ENCODE data around the gene PDE4C. TPM values are rescaled to one million over a fixed set of nuclear protein-coding genes. Genes with fewer than 3 reads are reported as not detected.

PDE4C gene
- total RNA-seq, 2 experiments from 2014 or later = not detected

DNA sequence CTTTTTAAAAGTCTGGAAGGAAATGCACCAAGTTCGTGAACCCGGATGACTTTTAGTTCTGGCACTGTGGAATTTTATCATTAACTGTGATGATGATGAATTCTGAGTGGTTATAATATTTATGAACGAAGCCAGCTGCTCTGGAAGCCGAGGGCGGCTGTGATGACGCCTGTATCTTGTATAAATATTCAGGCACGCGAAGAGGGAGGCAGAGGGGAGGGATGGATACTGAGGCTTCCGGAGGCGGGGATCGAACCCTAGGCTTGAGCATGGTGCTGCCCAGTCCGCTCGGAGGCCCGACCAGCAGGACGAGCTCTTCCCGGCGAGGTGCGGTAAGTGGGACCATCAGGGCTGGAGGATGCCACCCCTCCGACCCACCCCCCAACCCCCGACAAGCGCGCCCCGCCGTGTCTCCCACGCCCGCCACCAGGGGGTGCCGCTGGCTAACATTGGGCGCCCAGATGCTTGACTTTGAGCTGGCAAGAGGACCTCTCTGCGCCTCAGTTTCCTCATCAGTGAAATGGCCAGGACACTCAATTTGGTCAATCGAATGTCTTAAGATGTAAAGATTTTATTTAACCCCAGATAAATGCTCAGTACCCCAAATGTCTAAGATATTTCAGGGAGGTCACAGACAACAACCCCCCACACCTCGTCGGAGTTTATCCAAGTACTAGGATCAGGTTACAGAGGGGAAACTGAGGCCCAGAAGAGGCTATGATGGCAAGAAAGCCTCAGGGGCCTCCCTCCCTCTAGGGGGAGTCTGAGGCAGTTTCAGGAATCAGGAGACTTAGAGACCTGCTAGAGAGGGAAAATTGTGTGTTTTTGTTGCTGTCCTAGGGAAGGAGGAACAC, 17.9 kb downstream of the PDE4C start:
- ChIA-PET POLR2A (interaction anchor here (0.5 kb wide), 1 partner anchor 208 kb away, joined by 3 read pairs; no protein-coding TSS in a partner anchor), CTCF (interaction anchor here (0.6 to 8.2 kb wide), 14 partner anchors 11 to 131 kb away, joined by 3 to 95 read pairs (median 3); partner anchors contain the start of genes LSM4, MPV17L2 and PDE4C)

DNA sequence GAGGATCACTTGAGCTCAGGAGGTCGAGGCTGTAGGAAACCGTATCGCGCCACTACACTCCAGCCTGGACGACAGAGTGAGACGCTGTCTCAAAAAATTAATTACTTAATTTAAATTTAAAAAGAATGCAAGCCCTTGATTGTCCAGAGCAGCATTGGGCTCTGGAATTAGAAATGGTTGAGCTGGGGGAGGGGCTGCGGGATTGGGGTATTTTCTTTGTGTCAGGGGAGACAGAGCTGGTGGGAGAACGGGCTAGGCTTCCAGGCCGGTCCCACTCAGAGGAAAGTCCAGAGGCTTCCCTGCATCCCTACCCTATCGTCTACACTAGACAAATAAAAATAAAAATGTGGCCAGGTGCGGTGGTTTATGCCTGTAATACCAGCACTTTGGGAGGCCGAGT, 20.2 kb downstream of the PDE4C start:
- ChIA-PET CTCF (interaction anchor here (0.6 to 8.2 kb wide), 6 partner anchors 10 to 208 kb away, joined by 3 to 95 read pairs (median 3); a partner anchor contains a TSS), POLR2A (interaction anchor here (1.7 kb wide), 1 partner anchor 116 kb away, joined by 5 read pairs; no protein-coding TSS in a partner anchor)

DNA sequence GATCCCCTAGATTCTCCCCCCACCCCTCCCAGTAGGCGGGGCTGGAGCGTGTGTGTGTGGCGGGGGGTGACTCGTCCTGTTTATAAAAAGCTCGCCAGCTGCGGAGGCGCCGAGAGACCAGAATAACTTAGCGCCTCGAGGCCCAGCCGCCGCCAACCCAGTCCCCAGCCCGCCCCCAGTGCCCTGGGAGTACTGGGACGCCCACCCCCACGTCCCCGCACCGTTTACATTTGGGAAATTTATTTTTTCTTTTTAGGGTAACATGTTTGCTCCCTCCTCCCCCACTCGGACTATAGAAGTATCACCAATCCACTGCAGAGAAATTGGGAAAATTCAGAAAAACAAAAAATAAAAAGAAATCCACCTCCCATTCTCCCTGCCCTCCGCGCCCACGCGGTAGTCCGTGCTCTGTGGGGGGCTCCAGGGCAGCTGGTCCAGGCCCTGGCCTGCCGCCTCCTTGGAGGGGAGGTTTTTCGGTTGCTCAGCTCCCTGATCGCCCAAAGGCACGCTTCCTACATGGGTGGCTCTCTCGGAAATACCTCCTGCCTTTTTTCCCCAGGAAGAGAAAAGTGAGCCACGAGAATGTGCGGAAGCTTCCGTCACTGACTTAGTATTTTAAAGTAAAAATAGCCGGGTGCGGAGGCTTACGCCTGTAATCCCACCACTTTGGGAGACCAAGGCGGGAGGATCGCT, 20.9 kb downstream of the PDE4C start:
- ChIA-PET POLR2A (interaction anchor here (0.5 to 1.7 kb wide), 4 partner anchors 16 to 211 kb away, joined by 3 to 6 read pairs (median 5); no protein-coding TSS in a partner anchor), CTCF (interaction anchor here (0.5 to 8.2 kb wide), 13 partner anchors 11 to 214 kb away, joined by 3 to 95 read pairs (median 3); partner anchors contain the start of genes JUND and SSBP4)

DNA sequence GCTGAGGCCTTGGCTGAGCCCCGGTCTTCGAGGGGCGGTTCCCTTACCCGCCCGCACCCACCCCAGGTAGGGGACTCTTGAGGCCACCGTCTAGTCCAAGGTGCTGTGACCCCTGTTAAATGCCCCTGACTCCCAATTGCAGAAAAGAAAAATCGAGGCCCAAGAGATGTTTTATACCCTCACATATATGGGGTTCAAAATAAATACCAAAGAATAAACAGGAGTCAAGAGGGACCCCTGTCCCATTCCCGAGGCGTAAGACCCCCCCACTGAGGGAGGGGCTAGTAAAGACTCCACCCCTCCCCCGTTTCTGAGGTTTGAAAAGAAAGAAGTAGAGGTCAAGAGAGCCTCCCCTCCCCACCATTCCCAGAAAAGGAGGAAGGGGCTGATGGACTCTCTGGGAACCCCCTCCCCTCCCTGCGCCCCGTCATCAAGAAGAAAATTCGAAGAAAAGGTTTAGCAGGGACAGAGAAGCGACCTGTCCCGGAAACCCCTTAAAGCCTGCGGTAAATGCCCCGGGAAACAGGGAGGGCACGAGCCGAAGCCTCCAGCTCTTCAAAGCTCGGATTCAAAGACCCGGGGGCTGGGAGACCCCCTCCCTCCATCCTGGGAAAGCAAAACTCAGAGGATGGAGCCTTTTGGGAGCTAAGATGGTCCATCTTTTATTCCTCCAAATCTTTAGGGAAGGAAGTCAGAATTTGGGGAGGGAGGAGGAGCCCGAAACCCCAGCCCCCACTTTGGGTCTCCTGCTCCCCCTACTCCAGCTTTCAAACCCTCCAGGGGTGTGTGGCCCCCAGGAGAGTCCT, 21.6 kb downstream of the PDE4C start:
- ChIA-PET CTCF (interaction anchor here (0.5 to 8.2 kb wide), 12 partner anchors 12 to 215 kb away, joined by 3 to 95 read pairs (median 4); partner anchors contain the start of genes JUND, MPV17L2 and SSBP4), POLR2A (interaction anchor here (0.6 to 1.7 kb wide), 7 partner anchors 12 to 410 kb away, joined by 3 to 9 read pairs (median 5); partner anchors contain the start of genes JUND and MPV17L2)

DNA sequence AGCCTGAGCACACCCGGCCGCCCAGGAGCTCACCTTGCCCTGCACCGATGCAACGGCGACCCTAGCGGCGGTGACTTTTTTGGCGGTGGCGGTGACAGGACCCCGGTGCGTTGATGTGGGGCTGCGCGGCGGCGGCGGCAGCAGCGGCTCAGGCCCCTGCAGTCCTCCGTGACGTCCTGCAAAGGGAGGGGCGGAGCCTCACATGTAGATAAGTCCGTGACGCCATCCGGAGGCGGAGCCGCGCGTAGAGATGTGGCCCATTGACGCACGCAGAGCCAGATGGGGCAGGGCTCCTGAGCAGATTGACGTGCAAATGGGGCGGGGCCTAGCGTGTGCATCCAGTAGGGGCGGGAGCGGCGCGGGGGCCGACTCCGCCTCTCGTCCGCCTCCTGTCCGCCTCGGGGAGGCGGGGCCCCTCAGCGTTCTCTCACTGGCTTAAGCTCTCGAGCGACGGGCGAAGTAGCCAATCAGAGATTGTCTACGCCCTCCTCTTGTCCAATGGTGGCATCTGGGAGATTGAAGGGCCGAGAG, 22.3 kb downstream of the PDE4C start, which contains the start of gene RAB3A:
Gene RAB3A, minus strand, starts transcription at position 180 of the 531 bp plus-strand sequence. CDS start 1,302 bp downstream, outside the sequence.
- ChIA-PET POLR2A (interaction anchor here (0.5 to 1.6 kb wide), 9 partner anchors 9 to 861 kb away, joined by 3 to 9 read pairs (median 5); partner anchors contain the start of genes JUND and MPV17L2), CTCF (interaction anchor here (1.1 to 8.2 kb wide), 6 partner anchors 11 to 185 kb away, joined by 3 to 95 read pairs (median 6); partner anchors contain the start of genes JUND and MPV17L2)

DNA sequence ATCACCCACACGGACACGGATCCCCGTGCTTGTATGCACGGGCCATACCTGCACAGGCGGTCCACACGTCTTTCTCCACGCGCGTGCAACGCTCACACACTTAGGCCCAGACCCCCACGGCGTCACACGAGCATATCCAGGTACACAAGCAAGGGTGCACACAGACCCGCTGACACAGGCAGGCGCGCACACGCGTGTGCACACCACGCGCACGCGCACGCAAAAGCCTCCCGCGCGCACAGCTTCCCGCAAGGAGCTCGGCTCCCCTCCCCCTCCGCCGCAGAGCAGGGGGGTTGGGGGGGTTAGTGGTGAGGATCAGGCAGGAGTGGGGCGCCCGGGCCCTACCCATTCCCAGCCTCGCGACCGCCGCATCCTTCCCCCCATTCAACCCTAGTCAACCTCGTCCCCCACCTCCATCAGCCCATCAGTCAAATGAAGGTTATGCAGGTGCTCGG, 22.8 kb downstream of the PDE4C start:
- POLR2A ChIA-PET = interaction anchor here (0.5 to 1.6 kb wide), 8 partner anchors 9 to 861 kb away, joined by 3 to 9 read pairs (median 5); partner anchors contain the start of genes JUND and MPV17L2

DNA sequence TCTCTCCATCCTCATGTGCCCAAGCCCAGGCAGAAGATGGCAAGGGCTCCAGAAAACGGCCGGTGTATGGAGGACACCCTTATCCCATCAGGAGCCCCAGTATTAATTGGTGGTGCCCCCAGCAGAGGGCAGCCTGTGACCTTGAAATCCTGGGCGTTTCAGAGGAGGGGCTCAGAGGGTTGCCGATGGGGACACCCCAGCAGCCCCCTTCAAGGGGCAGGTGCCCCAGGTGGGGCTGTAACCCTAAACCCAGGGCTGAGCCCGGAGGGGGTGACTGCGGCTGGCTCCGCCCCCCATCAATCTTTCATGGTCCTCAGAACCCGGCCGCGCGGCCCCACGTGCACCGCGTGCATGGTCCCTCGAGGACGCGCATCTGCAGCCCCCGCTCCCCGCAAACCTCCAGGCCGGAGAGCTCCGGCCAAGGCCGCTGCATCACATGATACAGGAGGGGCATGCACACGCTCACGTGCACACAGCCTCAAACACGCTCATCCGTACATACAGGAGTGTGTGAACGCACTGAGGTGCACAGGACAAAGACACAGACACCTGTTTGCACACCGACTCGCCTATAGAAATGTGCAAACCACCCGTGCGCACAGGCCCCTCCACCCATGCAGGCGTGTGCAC, 23.3 kb downstream of the PDE4C start:
- POLR2A ChIA-PET = interaction anchor here (1.0 to 1.6 kb wide), 3 partner anchors 8 to 21 kb away, joined by 3 to 9 read pairs (median 5); partner anchors contain the start of gene MPV17L2
- CTCF ChIA-PET = interaction anchor here (0.6 to 8.2 kb wide), 5 partner anchors 10 to 858 kb away, joined by 3 to 95 read pairs (median 6); partner anchors contain the start of gene MPV17L2

More for the DNA sequence above, 22.8 kb downstream of the PDE4C start:
- CTCF ChIA-PET = interaction anchor here (0.6 to 8.2 kb wide), 6 partner anchors 11 to 185 kb away, joined by 4 to 95 read pairs (median 6); partner anchors contain the start of genes JUND and MPV17L2

DNA sequence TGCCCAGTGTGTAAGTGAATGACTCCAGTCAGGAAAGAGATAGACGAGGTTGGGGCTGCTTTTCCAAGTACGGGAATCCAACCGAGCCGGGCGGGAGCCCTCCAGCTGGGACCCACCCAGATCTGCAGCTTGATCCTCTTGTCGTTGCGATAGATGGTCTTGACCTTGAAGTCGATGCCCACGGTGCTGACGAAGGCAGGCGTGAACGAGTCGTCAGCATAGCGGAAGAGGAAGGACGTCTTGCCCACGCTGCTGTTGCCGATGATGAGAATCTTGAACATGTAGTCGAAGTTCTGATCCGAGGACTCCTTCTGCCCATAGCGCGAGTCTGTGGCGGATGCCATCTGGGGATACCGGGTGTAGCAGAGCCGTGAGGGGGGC, 23.9 kb downstream of the PDE4C start:
- CTCF ChIA-PET = interaction anchor here (0.6 to 8.2 kb wide), 4 partner anchors 10 to 857 kb away, joined by 3 to 95 read pairs (median 8); partner anchors contain the start of gene MPV17L2
- POLR2A ChIA-PET = no interaction called here

DNA sequence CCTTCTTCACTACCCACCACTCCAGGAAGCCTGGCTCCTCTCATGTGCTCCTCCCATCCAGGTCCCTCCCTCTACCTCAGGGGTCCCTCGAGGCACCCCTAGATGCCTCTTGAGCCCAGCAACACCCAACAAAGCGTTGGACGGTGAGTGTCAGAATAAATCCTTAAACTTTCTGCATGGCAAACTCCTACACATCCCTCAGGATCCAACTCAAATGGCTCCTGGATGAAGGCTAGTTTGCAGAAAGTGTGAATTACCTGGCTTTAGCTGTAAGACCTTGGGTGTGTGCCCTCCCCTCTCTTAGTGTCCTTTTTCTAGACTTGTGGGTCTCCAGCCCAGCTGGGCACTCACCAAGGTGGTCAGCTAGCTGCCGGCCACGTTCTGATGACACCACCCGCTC, 27.9 kb downstream of the PDE4C start:
- CTCF ChIA-PET = interaction anchor here (0.5 to 1.0 kb wide), 2 partner anchors 33 to 130 kb away, joined by 3 read pairs; no protein-coding TSS in a partner anchor
- POLR2A ChIA-PET = no interaction called here

DNA sequence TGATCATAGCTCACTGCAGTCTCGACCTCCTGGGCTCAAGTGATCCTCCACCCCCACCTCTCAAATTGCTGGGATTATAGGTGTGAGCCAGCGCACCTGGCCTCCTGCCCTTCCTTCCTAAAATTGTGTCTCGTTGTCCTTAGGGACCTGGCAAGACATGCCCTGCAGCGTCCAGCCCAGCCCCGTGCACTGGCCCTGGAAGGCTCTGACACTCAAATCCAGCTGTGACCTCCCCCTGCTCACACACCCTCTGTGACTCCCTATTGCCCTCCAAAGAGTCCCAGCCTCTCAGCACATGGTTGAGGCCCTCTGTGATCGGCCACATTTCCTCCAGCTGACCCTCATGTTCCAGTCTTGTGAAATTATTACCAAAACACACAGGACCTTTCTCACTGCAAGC, 28.3 kb downstream of the PDE4C start:
- ChIA-PET CTCF (no interaction called here), POLR2A (no interaction called here)

DNA sequence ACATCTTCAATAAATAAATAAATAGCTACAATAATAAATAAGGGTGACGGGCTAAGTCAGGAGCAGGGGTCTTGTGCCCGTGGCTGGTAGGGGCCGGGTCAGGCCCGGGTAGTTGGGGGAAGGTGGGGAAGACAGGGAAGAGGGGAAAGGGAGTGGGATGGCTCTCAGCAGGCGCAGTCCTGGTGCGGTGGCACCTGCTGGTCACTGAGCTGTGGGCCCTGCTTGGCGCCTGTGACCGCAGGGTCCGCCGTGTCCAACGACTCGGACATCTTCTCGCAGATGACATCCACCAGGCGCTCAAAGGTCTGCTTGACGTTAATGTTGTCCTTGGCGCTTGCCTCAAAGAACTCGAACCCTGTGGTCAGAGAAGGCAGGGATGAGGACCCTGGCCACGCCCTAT, 28.9 kb downstream of the PDE4C start:
- CTCF ChIA-PET = interaction anchor here (1.0 kb wide), 1 partner anchor 11 kb away, joined by 3 read pairs; no protein-coding TSS in a partner anchor

DNA sequence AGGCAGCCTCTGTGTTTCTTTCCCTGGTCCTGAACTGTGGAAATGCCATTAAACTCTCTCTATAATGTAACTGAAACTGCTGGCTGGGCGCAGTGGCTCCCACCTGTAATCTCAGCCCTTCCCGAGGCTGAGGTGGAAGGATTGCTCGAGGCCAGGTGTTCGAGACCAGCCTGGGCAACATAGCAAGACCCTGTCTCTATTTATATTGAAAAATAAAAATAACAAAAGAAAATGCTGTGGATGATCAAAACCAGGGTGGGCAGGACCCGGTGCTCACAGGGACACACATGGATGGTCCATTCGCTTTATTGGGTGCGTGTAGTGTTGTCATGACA, 29.8 kb downstream of the PDE4C start:
- CTCF ChIA-PET = interaction anchor here (1.0 kb wide), 1 partner anchor 12 kb away, joined by 3 read pairs; no protein-coding TSS in a partner anchor
- POLR2A ChIA-PET = no interaction called here

More for the DNA sequence above, 28.9 kb downstream of the PDE4C start:
- POLR2A ChIA-PET = no interaction called here

DNA sequence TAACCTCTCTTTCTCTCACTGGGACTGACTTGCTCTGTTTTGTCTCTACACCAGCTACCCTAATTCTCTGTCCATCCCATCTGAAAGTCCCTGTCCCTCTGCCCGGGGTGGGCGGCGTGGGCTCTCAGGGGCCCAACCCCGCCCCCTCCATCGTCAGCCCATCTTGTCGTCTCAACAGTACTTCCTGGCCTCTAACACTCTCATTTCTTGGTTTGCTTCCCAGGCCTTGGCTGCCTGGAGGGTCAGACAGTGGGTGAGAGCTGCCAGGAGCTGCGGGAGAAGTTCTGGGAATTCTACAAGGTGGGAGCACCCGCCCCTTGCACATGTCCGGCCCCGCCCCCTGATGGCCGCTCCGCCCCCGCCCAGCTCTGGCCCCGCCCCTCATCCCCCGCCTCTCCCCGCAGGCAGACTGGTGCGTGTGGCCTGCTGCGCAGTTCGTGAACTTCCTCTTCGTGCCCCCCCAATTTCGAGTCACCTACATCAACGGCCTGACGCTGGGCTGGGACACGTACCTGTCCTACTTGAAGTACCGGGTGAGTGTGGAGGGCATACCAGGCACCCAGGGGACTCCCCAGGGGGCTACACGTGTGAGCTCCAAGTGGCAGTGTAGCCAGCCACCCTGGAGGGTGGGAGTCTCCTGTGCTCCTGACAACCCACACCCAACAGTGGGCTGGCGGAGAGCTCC, 31.5 kb downstream of the PDE4C start:
- POLR2A ChIA-PET = interaction anchor here (1.4 kb wide), 1 partner anchor 9 kb away, joined by 3 read pairs; the partner anchor contains the start of gene RAB3A
- CTCF ChIA-PET = interaction anchor here (1.0 kb wide), 1 partner anchor 58 kb away, joined by 3 read pairs; no protein-coding TSS in a partner anchor

DNA sequence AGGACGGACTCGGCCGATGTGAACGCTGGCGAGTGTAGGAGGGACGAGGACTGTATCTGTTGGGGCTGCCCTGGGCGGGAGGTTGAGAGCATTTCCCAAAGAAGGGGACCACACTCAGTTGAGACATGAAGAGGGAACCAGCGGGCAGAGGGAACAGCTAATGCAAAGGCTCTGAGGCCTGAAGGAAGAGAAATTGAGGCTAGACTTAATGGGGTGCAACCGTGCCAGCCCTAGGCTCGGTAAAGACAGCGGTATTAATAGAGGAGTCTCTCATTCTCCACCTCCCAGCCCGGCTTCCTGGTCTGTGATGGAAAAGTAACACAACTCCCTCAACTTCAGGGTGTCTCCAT, 32.1 kb downstream of the PDE4C start:
- ChIA-PET CTCF (interaction anchor here (1.0 to 2.5 kb wide), 2 partner anchors 9 to 58 kb away, joined by 3 to 12 read pairs; partner anchors contain the start of gene RAB3A), POLR2A (interaction anchor here (1.4 kb wide), 1 partner anchor 9 kb away, joined by 3 read pairs; the partner anchor contains the start of gene RAB3A)

DNA sequence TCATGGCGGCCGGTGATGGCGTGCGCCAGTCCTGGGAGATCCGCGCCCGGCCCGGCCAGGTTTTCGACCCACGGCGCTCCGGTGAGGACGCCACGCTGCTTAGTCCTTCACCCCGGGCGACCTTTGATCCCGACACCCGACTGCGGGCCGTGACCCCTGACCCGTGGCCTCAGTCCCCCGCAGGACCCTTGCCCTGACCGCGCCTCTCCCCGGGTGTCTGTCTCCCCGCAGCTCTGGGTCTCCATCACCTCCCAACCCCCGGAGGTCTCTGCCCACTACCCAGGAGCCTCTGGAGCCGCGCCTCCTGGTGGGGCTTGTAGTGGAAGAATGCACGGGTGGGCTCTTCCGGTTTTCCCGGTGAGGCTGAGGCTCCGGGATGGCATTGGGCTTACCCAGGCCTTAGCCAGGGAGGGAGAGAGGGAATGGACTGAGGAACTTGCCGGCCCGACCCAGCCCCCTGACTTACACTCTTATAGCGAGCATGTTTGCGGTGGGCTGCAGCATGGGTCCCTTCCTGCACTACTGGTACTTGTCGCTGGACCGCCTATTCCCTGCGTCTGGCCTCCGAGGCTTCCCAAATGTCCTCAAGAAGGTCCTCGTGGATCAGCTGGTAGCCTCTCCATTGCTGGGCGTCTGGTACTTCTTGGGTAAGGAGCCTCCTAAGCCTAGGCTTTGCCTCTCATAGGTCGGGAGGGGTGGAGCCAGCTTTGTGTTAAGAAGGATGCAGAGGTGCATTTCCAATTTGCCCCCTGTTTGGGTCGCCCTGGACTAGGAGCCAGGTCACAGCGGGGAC, 32.7 kb downstream of the PDE4C start:
- CTCF ChIA-PET = interaction anchor here (1.0 to 2.5 kb wide), 4 partner anchors 10 to 59 kb away, joined by 3 to 12 read pairs (median 4); partner anchors contain the start of gene RAB3A
- POLR2A ChIA-PET = interaction anchor here (1.4 to 2.0 kb wide), 3 partner anchors 10 to 88 kb away, joined by 3 to 9 read pairs (median 5); partner anchors contain the start of genes JUND and RAB3A

Data from activated CD8-positive, alpha-beta memory T cell treated with anti-CD3 and anti-CD28 coated beads for 36 hours (primary cell).